Nephron (organoid): ENCODE measurements around the gene LY9.
A peak's percentile ranks its signal among the peaks of the same experiment; 100 is the strongest.

Experiments used
- H3K27ac Mint-ChIP-seq, 3 experiments: 2 replicates each; pipeline ENCODE4 v1.8.0; 2020; ENCODE audit warnings: mixed read lengths in 3 of 3, mild to moderate bottlenecking in 2 of 3, moderate library complexity in 1 of 3
- H3K27me3 Mint-ChIP-seq: 2 replicates; pipeline ENCODE4 v1.8.0; 2021; ENCODE audit warnings: low read depth, mild to moderate bottlenecking, moderate library complexity, mixed read lengths
- H3K36me3 Mint-ChIP-seq: 2 replicates; pipeline ENCODE4 v1.8.0; 2020; ENCODE audit warnings: low read depth, mixed read lengths
- H3K4me1 Mint-ChIP-seq: 2 replicates; pipeline ENCODE4 v1.8.0; 2020; ENCODE audit warnings: mixed read lengths
- H3K4me3 Mint-ChIP-seq, 3 experiments: 2 replicates each; pipeline ENCODE4 v1.8.0; 2020; ENCODE audit warnings: mild to moderate bottlenecking in 3 of 3, mixed read lengths in 3 of 3, moderate library complexity in 2 of 3
- H3K9me3 Mint-ChIP-seq: 2 replicates; pipeline ENCODE4 v1.8.0; 2020; ENCODE audit warnings: mixed read lengths
- TF ChIP-seq, protein P1 (sequence below), 3 experiments: fragments of 200-600 bp; sonication (generic); IDR thresholded peaks; one replicate each; pipeline ENCODE4 v1.5.0; 2021; ENCODE audit warnings: antibody characterized with exemption in 3 of 3; ENCODE audit not compliant: unreplicated experiment in 3 of 3

LY9 gene

DNA sequence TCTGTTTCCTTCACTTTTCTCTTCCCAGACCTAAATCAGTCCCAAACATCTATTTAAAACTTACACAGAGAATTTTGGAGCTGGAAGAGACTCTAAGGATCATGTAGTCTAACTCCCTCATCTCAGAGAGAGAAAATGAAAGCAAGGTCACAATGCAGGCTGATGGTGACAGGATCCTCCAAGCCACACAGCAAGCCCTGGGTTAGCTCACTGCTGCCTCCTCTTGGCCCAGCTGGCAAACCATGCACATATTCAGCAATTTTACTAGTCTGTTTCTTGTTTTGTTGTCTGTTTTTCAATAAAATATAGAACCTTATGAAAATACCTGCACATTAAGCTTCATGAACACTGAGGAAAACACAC, 27.7 kb upstream of the LY9 start:
- H3K9me3 Mint-ChIP-seq, result peaks cover 2% of the 10 kb centered on the region
- TF ChIP-seq, protein P1, sequence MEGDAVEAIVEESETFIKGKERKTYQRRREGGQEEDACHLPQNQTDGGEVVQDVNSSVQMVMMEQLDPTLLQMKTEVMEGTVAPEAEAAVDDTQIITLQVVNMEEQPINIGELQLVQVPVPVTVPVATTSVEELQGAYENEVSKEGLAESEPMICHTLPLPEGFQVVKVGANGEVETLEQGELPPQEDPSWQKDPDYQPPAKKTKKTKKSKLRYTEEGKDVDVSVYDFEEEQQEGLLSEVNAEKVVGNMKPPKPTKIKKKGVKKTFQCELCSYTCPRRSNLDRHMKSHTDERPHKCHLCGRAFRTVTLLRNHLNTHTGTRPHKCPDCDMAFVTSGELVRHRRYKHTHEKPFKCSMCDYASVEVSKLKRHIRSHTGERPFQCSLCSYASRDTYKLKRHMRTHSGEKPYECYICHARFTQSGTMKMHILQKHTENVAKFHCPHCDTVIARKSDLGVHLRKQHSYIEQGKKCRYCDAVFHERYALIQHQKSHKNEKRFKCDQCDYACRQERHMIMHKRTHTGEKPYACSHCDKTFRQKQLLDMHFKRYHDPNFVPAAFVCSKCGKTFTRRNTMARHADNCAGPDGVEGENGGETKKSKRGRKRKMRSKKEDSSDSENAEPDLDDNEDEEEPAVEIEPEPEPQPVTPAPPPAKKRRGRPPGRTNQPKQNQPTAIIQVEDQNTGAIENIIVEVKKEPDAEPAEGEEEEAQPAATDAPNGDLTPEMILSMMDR (IDR thresholded peaks at IDR 0.05; ENCODE audit: unreplicated experiment in 3 of 3), result no peak
- H3K4me3 Mint-ChIP-seq, result no peak overlapping the region
- no peak overlapping the region for H3K27ac Mint-ChIP-seq
- no peaks in the 10 kb centered on the region for H3K27me3 Mint-ChIP-seq
- no peaks in the 10 kb centered on the region for H3K36me3 Mint-ChIP-seq
- no peaks in the 10 kb centered on the region for H3K4me1 Mint-ChIP-seq

DNA sequence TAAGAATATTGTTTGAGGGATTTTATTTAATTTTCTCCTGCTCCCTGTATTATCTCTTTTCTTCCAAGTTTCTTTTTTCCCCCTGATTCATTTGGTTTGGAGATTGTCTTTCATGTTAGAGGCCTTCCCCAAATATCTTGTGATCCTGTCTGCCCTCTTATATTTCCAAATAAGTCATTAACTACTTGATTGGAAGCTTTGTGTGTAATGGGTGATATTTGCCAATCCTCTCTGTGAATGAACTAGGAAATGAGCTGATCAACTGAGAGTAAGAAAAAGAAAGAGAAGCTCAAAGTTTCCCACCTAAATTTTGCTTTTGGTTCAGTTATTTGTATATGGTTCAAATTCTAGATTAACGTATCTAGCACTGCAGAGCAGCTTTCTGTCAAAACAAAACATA, 23.6 kb upstream of the LY9 start:
- Mint-ChIP-seq H3K27ac (no peak overlapping the region), H3K9me3 (no peaks in the 10 kb centered on the region), H3K36me3 (no peaks in the 10 kb centered on the region), H3K4me3 (no peak overlapping the region), H3K4me1 (no peaks in the 10 kb centered on the region), H3K27me3 (no peaks in the 10 kb centered on the region)
- TF ChIP-seq, protein P1 (IDR thresholded peaks at IDR 0.05; ENCODE audit: unreplicated experiment in 3 of 3), result no peak

DNA sequence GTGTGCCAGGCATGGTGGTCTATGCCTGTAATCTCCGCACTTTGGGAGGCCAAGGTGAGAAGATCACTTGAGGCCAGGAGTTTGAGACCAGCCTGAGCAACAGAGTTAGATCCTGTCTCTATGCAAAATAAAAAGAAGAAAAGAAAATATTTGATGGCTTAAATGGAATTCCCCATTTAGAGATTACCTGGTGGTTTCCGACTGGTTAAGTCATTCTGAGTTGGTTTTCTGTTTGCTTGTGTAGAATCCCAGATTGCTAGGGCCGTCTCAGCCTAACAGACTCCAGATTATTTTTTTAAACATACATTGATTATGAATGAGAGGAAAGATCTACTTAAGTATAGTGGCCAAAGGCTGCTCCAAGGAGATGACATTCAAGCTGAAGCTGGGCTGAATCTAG, 22.9 kb upstream of the LY9 start:
- H3K27ac Mint-ChIP-seq, result no peak overlapping the region
- TF ChIP-seq, protein P1 (IDR thresholded peaks at IDR 0.05; ENCODE audit: unreplicated experiment in 3 of 3), result no peak
- H3K4me1 Mint-ChIP-seq, result no peaks in the 10 kb centered on the region
- H3K27me3 Mint-ChIP-seq, result no peaks in the 10 kb centered on the region
- H3K36me3 Mint-ChIP-seq, result no peaks in the 10 kb centered on the region
- H3K4me3 Mint-ChIP-seq, result no peak overlapping the region
- H3K9me3 Mint-ChIP-seq, result no peaks in the 10 kb centered on the region

DNA sequence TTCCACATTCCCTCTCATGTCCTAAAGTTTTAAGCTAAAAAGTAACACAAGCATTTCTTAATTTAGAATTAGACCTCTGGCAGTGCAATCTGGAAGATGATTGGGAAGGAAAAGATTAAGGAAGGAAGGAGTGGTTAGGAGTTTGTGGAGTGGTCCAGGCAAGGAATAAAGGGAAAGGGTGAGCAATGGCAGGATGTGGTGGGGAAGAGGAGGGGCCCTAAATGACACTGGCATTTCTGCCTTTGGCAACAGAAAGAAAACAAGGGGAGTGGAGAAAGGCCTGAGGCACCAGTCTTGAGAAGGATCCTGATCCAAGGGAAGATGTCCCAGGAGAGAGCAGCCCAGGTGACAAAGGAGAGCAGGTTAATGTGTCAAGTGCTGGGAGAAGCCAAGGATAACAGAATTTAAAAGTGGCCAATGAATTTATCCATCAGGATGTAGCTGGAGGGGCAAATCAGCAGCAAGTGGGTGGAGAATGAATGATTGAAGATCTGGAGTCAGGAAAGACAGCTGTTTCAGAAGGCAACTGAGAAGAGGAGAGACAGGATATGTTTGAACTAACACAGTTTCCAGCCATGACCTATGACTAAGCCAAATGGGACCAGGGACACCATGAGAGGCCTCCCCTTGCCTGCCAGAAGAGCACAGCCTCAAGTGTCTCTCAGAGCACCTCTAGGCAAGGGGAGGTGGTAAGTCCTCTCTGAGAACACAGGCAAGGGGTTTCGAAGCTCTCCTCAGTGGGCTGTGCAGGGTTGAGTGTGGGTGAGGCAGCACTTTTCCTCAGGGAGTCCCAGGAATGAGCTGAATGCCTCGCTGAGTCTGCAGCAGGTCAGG, 20.9 kb upstream of the LY9 start:
- Mint-ChIP-seq H3K4me1 (no peaks in the 10 kb centered on the region), H3K4me3 (no peak overlapping the region), H3K27me3 (no peaks in the 10 kb centered on the region), H3K9me3 (no peaks in the 10 kb centered on the region), H3K27ac (no peak overlapping the region), H3K36me3 (no peaks in the 10 kb centered on the region)
- TF ChIP-seq, protein P1 (IDR thresholded peaks at IDR 0.05; ENCODE audit: unreplicated experiment in 3 of 3), result no peak

DNA sequence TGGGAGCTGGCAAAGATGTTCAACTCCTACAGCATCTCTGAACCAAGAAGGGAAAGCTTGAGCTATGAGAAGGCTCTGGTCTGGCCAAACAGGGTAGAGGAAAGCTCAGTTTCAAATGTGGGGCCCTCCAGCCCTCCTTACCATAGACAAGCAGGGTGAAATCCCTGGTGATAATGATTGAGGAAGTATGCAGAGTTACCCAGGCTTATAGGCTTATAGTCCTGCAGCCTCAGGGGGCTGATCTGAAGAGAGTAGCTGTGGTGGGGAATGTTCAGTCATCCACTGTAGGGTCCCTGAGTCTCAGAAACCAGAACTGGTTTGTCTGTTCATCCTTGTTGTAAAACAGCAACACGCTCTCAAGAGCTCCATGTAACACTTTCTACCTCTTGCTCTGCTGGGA, 19.8 kb upstream of the LY9 start:
- H3K27ac Mint-ChIP-seq, result no peak overlapping the region
- no peaks in the 10 kb centered on the region for H3K27me3 Mint-ChIP-seq
- H3K4me1 Mint-ChIP-seq, result no peaks in the 10 kb centered on the region
- TF ChIP-seq, protein P1 (IDR thresholded peaks at IDR 0.05; ENCODE audit: unreplicated experiment in 3 of 3), result no peak
- H3K4me3 Mint-ChIP-seq, result no peak overlapping the region
- H3K36me3 Mint-ChIP-seq, result no peaks in the 10 kb centered on the region
- no peaks in the 10 kb centered on the region for H3K9me3 Mint-ChIP-seq

DNA sequence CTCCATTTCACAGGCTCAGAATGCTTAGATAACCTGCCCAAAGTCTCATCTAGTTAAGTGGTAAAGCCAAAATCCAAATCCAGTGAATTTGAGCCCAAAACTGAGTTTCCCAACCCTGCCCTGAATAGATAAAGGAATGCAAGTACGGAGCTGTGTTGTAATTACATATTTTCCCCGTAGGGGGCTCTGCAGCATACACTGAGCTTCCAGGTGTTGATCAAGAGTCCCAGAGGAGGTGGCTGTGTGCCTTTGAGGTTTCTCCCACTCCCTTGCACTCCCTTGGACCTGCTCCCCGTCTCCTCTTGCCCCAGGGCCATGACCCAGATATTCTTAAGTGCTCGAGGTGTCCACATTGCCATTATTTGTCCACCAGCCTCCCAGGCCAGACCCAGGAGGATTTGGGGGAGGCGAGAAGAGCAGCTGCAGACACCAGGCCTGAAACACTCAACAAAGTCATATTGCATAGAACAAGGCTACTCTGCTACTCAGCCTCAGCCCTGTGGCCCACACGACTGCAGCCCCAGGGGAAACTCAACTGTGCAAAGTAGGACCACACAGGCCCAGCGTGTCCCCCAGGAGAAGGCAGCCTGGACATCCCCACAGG, 18.4 kb upstream of the LY9 start:
- H3K27me3 Mint-ChIP-seq, result no peaks in the 10 kb centered on the region
- no peaks in the 10 kb centered on the region for H3K4me1 Mint-ChIP-seq
- TF ChIP-seq, protein P1 (IDR thresholded peaks at IDR 0.05; ENCODE audit: unreplicated experiment in 3 of 3), result peak in 2 of 3 experiments; percentile 20 to 45
- no peaks in the 10 kb centered on the region for H3K36me3 Mint-ChIP-seq
- H3K4me3 Mint-ChIP-seq, result no peak overlapping the region
- no peak overlapping the region for H3K27ac Mint-ChIP-seq
- H3K9me3 Mint-ChIP-seq, result no peaks in the 10 kb centered on the region
